K562 (cell line): ENCODE data around the gene SLCO2A1. TPM values are rescaled to one million over a fixed set of nuclear protein-coding genes. Genes with fewer than 3 reads are reported as not detected.

Experiments
- BCLAF1 ChIP-seq, 2 experiments: fragments of 450-650 bp in 1 of 2; IDR thresholded peaks; 2 replicates each; pipeline ENCODE4 v1.6.1; 2011 to 2017; ENCODE audit warnings: low read depth in 2 of 2, antibody characterized with exemption in 1 of 2, borderline replicate concordance in 1 of 2, low read length in 1 of 2, mild to moderate bottlenecking in 1 of 2, mixed read lengths in 1 of 2; ENCODE audit not compliant: control insufficient read depth in 1 of 2
- CBX1 ChIP-seq: sonication (generic); IDR thresholded peaks from 2 replicates; pipeline ENCODE4 v1.6.1; 2016; ENCODE audit warnings: antibody characterized with exemption, low read depth, mild to moderate bottlenecking
- FOSL1 ChIP-seq: fragments of 200-800 bp; sonication (Bioruptor generic); conservative IDR thresholded peaks from 2 replicates; pipeline ENCODE4 v1.6.1; 2016; ENCODE audit warnings: missing genetic modification characterization, missing compliant biosample characterization
- FOXJ2 ChIP-seq: fragments of 200-800 bp; sonication (Bioruptor generic); IDR thresholded peaks from 2 replicates; pipeline ENCODE4 v1.6.1; 2016; ENCODE audit warnings: missing genetic modification characterization, missing compliant biosample characterization
- IRF2 ChIP-seq: sonication (generic); formaldehyde crosslinking; IDR thresholded peaks from 2 replicates; pipeline ENCODE4 v1.8.1; 2022; ENCODE audit warnings: mild to moderate bottlenecking, missing genetic modification reagents
- KAT7 ChIP-seq: sonication (generic); formaldehyde crosslinking; IDR thresholded peaks from 2 replicates; pipeline ENCODE4 v1.8.0; 2022; ENCODE audit warnings: missing genetic modification reagents, mild to moderate bottlenecking, borderline replicate concordance
- KAT8 ChIP-seq: fragments of 450-650 bp; IDR thresholded peaks from 2 replicates; pipeline ENCODE4 v1.6.1; 2016; ENCODE audit warnings: low read depth, mild to moderate bottlenecking
- NFRKB ChIP-seq: fragments of 450-650 bp; IDR thresholded peaks from 2 replicates; pipeline ENCODE4 v1.6.1; 2016; ENCODE audit warnings: low read depth
- POU5F1 ChIP-seq: fragments of 150-350 bp; IDR thresholded peaks from 2 replicates; pipeline ENCODE4 v1.6.1; 2014; ENCODE audit warnings: borderline replicate concordance, low read length, low read depth, mild to moderate bottlenecking; ENCODE audit not compliant: partially characterized antibody
- SPI1 ChIP-seq: IDR thresholded peaks from 2 replicates; pipeline ENCODE4 v1.6.1; 2011; ENCODE audit warnings: low read depth, low read length, control low read depth, borderline replicate concordance
- TFAP4 ChIP-seq: sonication (generic); formaldehyde crosslinking; IDR thresholded peaks from 2 replicates; pipeline ENCODE4 v1.8.0; 2022; ENCODE audit warnings: missing genetic modification reagents, mild to moderate bottlenecking, moderate library complexity, borderline replicate concordance
- THAP12 ChIP-seq: fragments of 250-450 bp; sonication (Bioruptor Pico); IDR thresholded peaks from 2 replicates; pipeline ENCODE4 v1.9.0; 2021; ENCODE audit warnings: mild to moderate bottlenecking, inconsistent platforms
- YBX1 ChIP-seq: fragments of 450-650 bp; IDR thresholded peaks from 2 replicates; pipeline ENCODE4 v1.7.1; 2016; ENCODE audit warnings: mild to moderate bottlenecking
- ZBTB2 ChIP-seq: fragments of 450-650 bp; IDR thresholded peaks from 2 replicates; pipeline ENCODE4 v1.6.1; 2016; ENCODE audit warnings: antibody characterized with exemption
- ZNF184 ChIP-seq: sonication (generic); formaldehyde crosslinking; IDR thresholded peaks from 2 replicates; pipeline ENCODE4 v1.5.0; 2020; ENCODE audit warnings: missing genetic modification reagents
- ZNF280B ChIP-seq: fragments of 250-450 bp; sonication (Bioruptor Pico); IDR thresholded peaks from 2 replicates; pipeline ENCODE4 v1.5.1; 2021; ENCODE audit warnings: mild to moderate bottlenecking
- ZNF395 ChIP-seq: fragments of 200-800 bp; sonication (Bioruptor generic); IDR thresholded peaks from 2 replicates; pipeline ENCODE4 v1.6.1; 2017; ENCODE audit warnings: missing genetic modification characterization, missing compliant biosample characterization
- polyA plus RNA-seq, 8 experiments: library from polyadenylated mRNA; depleted of rRNA in 4 of 8; stranded (reverse) in 5 of 8; unstranded in 3 of 8; fragments of >200 nt; fragmentation: Nextera tagmentation in 2 of 8; fragmentation: Illumina TruSeq in 1 of 8; extraction: Ambion mirVana in 2 of 8; extraction: Trizol in 1 of 8; gene quantifications; 2 replicates each; pipeline versions ENCODE4 v1.2.1 to v1.2.3, GENCODE V29; 2011 to 2014; ENCODE audit warnings: inconsistent platforms in 1 of 8, missing spikeins in 1 of 8
- total RNA-seq, 7 experiments: library from RNA; depleted of rRNA in 6 of 7; stranded (reverse); fragments of >200 nt in 6 of 7; fragmentation: Illumina TruSeq in 2 of 7; extraction: Trizol in 2 of 7; gene quantifications; 2 replicates each; pipeline versions ENCODE4 v1.2.1 to v1.2.3, GENCODE V29; 2011 to 2021; ENCODE audit warnings: low replicate concordance in 1 of 7

Gene SLCO2A1
- total and polyA plus RNA-seq, 9 of the 15 experiments (the other 6 are each of a cell fraction or from before 2014, with no cell fraction given) = 0.16 to 1.0 TPM; not detected in 7

- TF ChIP-seq ZNF395 (no peak), BCLAF1 (IDR thresholded peaks at IDR 0.05; ENCODE audit: borderline replicate concordance in 1 of 2, control insufficient read depth in 1 of 2, low read depth in 2 of 2, low read length in 1 of 2) (no peak), ZNF184 (CRISPR knock-in tag) (no peak), FOXJ2 (tag) (no peak), SPI1 (no peak), IRF2 (CRISPR knock-in tag) (no peak), NFRKB (no peak), THAP12 (no peak), ZBTB2 (no peak), ZNF280B (CRISPR knock-in tag) (no peak), FOSL1 (tag) (peak; percentile 97), KAT7 (CRISPR knock-in tag) (no peak), YBX1 (no peak), POU5F1 (no peak), KAT8 (no peak), TFAP4 (CRISPR knock-in tag) (peak; percentile 53; the same call in 1 of the 2 replicates), CBX1 (no peak)
These were observed 86.0 kb downstream of the SLCO2A1 start (continued) for GRCh38 chr3:133943639-133944141.
